K562 (cell line): ENCODE results near the gene SLC41A3. TPM values are rescaled to one million over a fixed set of nuclear protein-coding genes. Genes with fewer than 3 reads are reported as not detected.

Source experiments
- ATAC-seq: fragments of 200-7000 bp; cut with Tn5 transposase; 3 replicates; pipeline ENCODE4 v1.9.1; 2020; ENCODE audit warnings: moderate library complexity
- BruUV-seq: library from RNA; stranded (reverse); fragments of 400-500 nt; replicated peaks from 2 replicates; lab custom pipeline; 2021; lab: Mats Ljungman, UMichigan
- CTCF ChIA-PET: fragments of 300-600 bp; formaldehyde crosslinking; extraction: SDS; loops from one replicate; lab custom pipeline; 2021; ENCODE audit warnings: low intra/inter-chr PET ratio; lab: Yijun Ruan, JAX
- POLR2A ChIA-PET: fragments of 300-600, 350-650 bp; sonication (Branson Sonifier 250); formaldehyde crosslinking; extraction: SDS; loops from one replicate; lab custom pipeline; 2021; ENCODE audit warnings: antibody characterized with exemption, inconsistent platforms; lab: Yijun Ruan, JAX
- DNase-seq, 4 experiments: peaks; one replicate each; pipeline versions ENCODE4 v3.0.0 to v3.0.0-alpha.2; 2011 to 2018; ENCODE audit warnings: low spot score in 3 of 4, mixed read lengths in 3 of 4; ENCODE audit errors: extremely low read depth in 1 of 4
- FAIRE-seq: peaks from 2 replicates; lab custom pipeline; 2011; peaks lifted over from hg19 to GRCh38; lab: Jason Lieb, UNC
- H2AFZ ChIP-seq: 2 replicates; pipeline ENCODE4 v1.6.0; 2011; ENCODE audit warnings: low read depth, low read length, control low read depth, inconsistent platforms
- H3K27ac ChIP-seq: fragments of 200-600 bp; 3 replicates; pipeline ENCODE4 v1.8.0; 2011; ENCODE audit warnings: low read depth, mild to moderate bottlenecking, control low read depth, inconsistent platforms, low read length, moderate library complexity, mixed read lengths; ENCODE audit errors: extremely low read depth
- H3K27me3 ChIP-seq, 2 experiments: fragments of 300-600 bp in 1 of 2; 2 replicates in 1 of 2; 3 replicates in 1 of 2; pipeline versions ENCODE4 v1.6.0 to v1.8.0; 2011; ENCODE audit warnings: inconsistent platforms in 2 of 2, low read length in 2 of 2, mild to moderate bottlenecking in 1 of 2, mixed read lengths in 1 of 2, moderate library complexity in 1 of 2; ENCODE audit not compliant: control insufficient read depth in 2 of 2, insufficient read depth in 2 of 2
- H3K36me3 ChIP-seq: fragments of 300-600 bp; 3 replicates; pipeline ENCODE4 v1.8.0; 2011; ENCODE audit warnings: mild to moderate bottlenecking, low read length, inconsistent platforms; ENCODE audit not compliant: control insufficient read depth, insufficient read depth
- H3K4me1 ChIP-seq, 2 experiments: fragments of 200-600 bp in 1 of 2; replicated peaks in 1 of 2; 2 replicates in 1 of 2; 3 replicates in 1 of 2; pipeline versions ENCODE4 v1.5.1 to v1.8.0; 2011; ENCODE audit warnings: inconsistent platforms in 2 of 2, low read length in 2 of 2, mild to moderate bottlenecking in 1 of 2, mixed read lengths in 1 of 2, moderate library complexity in 1 of 2; ENCODE audit not compliant: control insufficient read depth in 2 of 2, insufficient read depth in 2 of 2
- H3K4me2 ChIP-seq: 2 replicates; pipeline ENCODE4 v1.6.1; 2011; ENCODE audit warnings: low read length, control low read depth, inconsistent platforms, mixed read lengths; ENCODE audit not compliant: insufficient read depth
- H3K4me3 ChIP-seq: fragments of 200-600 bp; sonication (generic), shearing (Covaris generic); 2 replicates; pipeline ENCODE4 v1.5.1; 2016; ENCODE audit warnings: control low read depth, inconsistent platforms
- H3K79me2 ChIP-seq: fragments of 200-600 bp; 3 replicates; pipeline ENCODE4 v1.8.0; 2011; ENCODE audit warnings: low read length, inconsistent platforms; ENCODE audit not compliant: control insufficient read depth, insufficient read depth
- H3K9ac ChIP-seq, 2 experiments: 2 replicates each; pipeline versions ENCODE4 v1.6.0 to v1.6.1; 2011; ENCODE audit warnings: low read depth in 2 of 2, low read length in 2 of 2, control low read depth in 1 of 2, inconsistent platforms in 1 of 2, mild to moderate bottlenecking in 1 of 2, mixed read lengths in 1 of 2; ENCODE audit not compliant: insufficient read depth in 1 of 2
- H3K9me1 ChIP-seq: one replicate; pipeline ENCODE4 v1.6.0; 2011; ENCODE audit warnings: inconsistent platforms, mild to moderate bottlenecking, low read length, moderate library complexity; ENCODE audit not compliant: control insufficient read depth, insufficient read depth
- H3K9me3 ChIP-seq: replicated peaks from 2 replicates; pipeline ENCODE4 v1.5.1; 2011; ENCODE audit warnings: low read depth, low read length, inconsistent platforms; ENCODE audit not compliant: control insufficient read depth, insufficient read depth
- H4K20me1 ChIP-seq: replicated peaks from 2 replicates; pipeline ENCODE4 v1.6.1; 2011; ENCODE audit warnings: low read length, inconsistent platforms, mixed read lengths; ENCODE audit not compliant: control insufficient read depth, insufficient read depth
- CEBPG ChIP-seq, 3 experiments: fragments of 200-800 bp in 1 of 3; sonication (Bioruptor generic) in 1 of 3; sonication (generic) in 1 of 3; formaldehyde crosslinking in 1 of 3; IDR thresholded peaks in 2 of 3; conservative IDR thresholded peaks in 1 of 3; 2 replicates each; pipeline versions ENCODE4 v1.6.1 to v1.8.0; 2016 to 2022; ENCODE audit warnings: missing compliant biosample characterization in 2 of 3, missing genetic modification characterization in 2 of 3, mild to moderate bottlenecking in 1 of 3, missing genetic modification reagents in 1 of 3
- DIDO1 ChIP-seq: fragments of 450-650 bp; IDR thresholded peaks from 2 replicates; pipeline ENCODE4 v1.6.1; 2016; ENCODE audit warnings: low read depth, missing biosample characterization, missing genetic modification characterization
- E2F4 ChIP-seq: sonication (generic); formaldehyde crosslinking; IDR thresholded peaks from 2 replicates; pipeline ENCODE4 v1.8.0; 2022; ENCODE audit warnings: mild to moderate bottlenecking, low read depth, missing genetic modification reagents
- PHB2 ChIP-seq: fragments of 450-650 bp; IDR thresholded peaks from 2 replicates; pipeline ENCODE4 v1.6.1; 2017; ENCODE audit warnings: low read depth
- RHOXF2B ChIP-seq: fragments of 250-450 bp; sonication (Bioruptor Pico); conservative IDR thresholded peaks from 2 replicates; pipeline ENCODE4 v1.5.1; 2021
- SMAD3 ChIP-seq: fragments of 450-650 bp; formaldehyde crosslinking; conservative IDR thresholded peaks from 2 replicates; pipeline ENCODE4 v1.4.0; 2020; ENCODE audit warnings: mild to moderate bottlenecking
- TRIM28 ChIP-seq: fragments of 450-650 bp; IDR thresholded peaks from 2 replicates; pipeline ENCODE4 v1.6.1; 2017
- ZNF518B ChIP-seq: fragments of 250-450 bp; sonication (Bioruptor Pico); IDR thresholded peaks from 2 replicates; pipeline ENCODE4 v1.5.0; 2021; ENCODE audit warnings: mild to moderate bottlenecking, moderate library complexity
- WGBS: fragments of 100-300 bp; shearing (Covaris generic); methylation state at CpG from one replicate; pipeline ENCODE4 v1.1.6; 2016; ENCODE audit warnings: low coverage, mixed read lengths; ENCODE audit not compliant: insufficient coverage; ENCODE audit errors: missing lambda C conversion rate; 5-methylcytosine and 5-hydroxymethylcytosine counted together
- in situ Hi-C: fragments of 300-500 bp; cut with MboI; formaldehyde crosslinking; loops from 4 replicates; pipeline ENCODE4 v1.15.0; 2018; ENCODE audit warnings: inconsistent platforms, mixed read lengths
- intact Hi-C: fragments of 100-400 bp; cut with micrococcal nuclease; formaldehyde crosslinking; loops from 2 replicates; pipeline ENCODE4 v1.14.2; 2022
- polyA plus RNA-seq, 8 experiments: library from polyadenylated mRNA; depleted of rRNA in 4 of 8; stranded (reverse) in 5 of 8; unstranded in 3 of 8; fragments of >200 nt; fragmentation: Nextera tagmentation in 2 of 8; fragmentation: Illumina TruSeq in 1 of 8; extraction: Ambion mirVana in 2 of 8; extraction: Trizol in 1 of 8; gene quantifications; 2 replicates each; pipeline versions ENCODE4 v1.2.1 to v1.2.3, GENCODE V29; 2011 to 2014; ENCODE audit warnings: inconsistent platforms in 1 of 8, missing spikeins in 1 of 8
- total RNA-seq, 7 experiments: library from RNA; depleted of rRNA in 6 of 7; stranded (reverse); fragments of >200 nt in 6 of 7; fragmentation: Illumina TruSeq in 2 of 7; extraction: Trizol in 2 of 7; gene quantifications; 2 replicates each; pipeline versions ENCODE4 v1.2.1 to v1.2.3, GENCODE V29; 2011 to 2021; ENCODE audit warnings: low replicate concordance in 1 of 7
- TF ChIP-seq, protein P1 (sequence below): sonication (generic); formaldehyde crosslinking; IDR thresholded peaks from 2 replicates; pipeline ENCODE4 v1.8.0; 2023; ENCODE audit warnings: mild to moderate bottlenecking, missing genetic modification reagents
- TF ChIP-seq, protein P2 (sequence below): fragments of 250-450 bp; sonication (Bioruptor Pico); IDR thresholded peaks from 2 replicates; pipeline ENCODE4 v1.5.0; 2021
- TF ChIP-seq, protein P3 (sequence below): sonication (generic); formaldehyde crosslinking; IDR thresholded peaks from 2 replicates; pipeline ENCODE4 v1.8.1; 2022; ENCODE audit warnings: missing genetic modification reagents

The SLC41A3 gene
- total and polyA plus RNA-seq, 9 of the 15 experiments (the other 6 are each of a cell fraction or from before 2014, with no cell fraction given), result 4.1 to 20.7 (median 11.2) TPM

DNA sequence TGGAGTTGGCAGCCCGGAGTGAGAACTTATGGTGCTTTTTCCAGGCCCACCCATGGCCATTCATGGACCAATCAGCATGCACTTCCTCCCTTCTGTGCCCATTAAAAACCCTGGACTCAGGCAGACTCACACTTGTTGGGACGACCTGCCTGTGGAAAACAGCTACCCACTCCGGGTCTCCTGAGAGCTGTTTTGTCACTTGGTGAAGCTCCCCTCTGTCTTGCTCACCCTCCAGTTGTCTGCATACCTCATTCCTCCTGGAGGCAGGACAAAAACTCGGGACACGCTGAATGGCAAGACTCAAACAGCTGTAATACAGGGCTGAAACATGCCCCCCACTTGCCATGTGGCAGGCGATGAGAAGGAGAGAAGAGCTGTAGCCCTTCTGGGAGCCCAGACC is 79.7 kb downstream of the SLC41A3 start:
- FAIRE-seq (no peak), ATAC-seq (no peak), DNase-seq (no peak)
- intact Hi-C loops, result no loop called here
- H2AFZ ChIP-seq, result no peak overlapping the region
- TF ChIP-seq E2F4 (CRISPR knock-in tag) (no peak), CEBPG (CRISPR knock-in tag; IDR thresholded peaks at IDR 0.05) (no peak), CEBPG (tag; conservative IDR thresholded peaks at IDR 0.05 in 1 of 2, IDR thresholded peaks at IDR 0.05 in 1 of 2) (no peak), DIDO1 (tag) (no peak), RHOXF2B (CRISPR knock-in tag) (no peak), PHB2 (no peak), SMAD3 (CRISPR knock-in tag) (no peak), ZNF518B (no peak), TRIM28 (no peak)
- TF ChIP-seq, protein P1, sequence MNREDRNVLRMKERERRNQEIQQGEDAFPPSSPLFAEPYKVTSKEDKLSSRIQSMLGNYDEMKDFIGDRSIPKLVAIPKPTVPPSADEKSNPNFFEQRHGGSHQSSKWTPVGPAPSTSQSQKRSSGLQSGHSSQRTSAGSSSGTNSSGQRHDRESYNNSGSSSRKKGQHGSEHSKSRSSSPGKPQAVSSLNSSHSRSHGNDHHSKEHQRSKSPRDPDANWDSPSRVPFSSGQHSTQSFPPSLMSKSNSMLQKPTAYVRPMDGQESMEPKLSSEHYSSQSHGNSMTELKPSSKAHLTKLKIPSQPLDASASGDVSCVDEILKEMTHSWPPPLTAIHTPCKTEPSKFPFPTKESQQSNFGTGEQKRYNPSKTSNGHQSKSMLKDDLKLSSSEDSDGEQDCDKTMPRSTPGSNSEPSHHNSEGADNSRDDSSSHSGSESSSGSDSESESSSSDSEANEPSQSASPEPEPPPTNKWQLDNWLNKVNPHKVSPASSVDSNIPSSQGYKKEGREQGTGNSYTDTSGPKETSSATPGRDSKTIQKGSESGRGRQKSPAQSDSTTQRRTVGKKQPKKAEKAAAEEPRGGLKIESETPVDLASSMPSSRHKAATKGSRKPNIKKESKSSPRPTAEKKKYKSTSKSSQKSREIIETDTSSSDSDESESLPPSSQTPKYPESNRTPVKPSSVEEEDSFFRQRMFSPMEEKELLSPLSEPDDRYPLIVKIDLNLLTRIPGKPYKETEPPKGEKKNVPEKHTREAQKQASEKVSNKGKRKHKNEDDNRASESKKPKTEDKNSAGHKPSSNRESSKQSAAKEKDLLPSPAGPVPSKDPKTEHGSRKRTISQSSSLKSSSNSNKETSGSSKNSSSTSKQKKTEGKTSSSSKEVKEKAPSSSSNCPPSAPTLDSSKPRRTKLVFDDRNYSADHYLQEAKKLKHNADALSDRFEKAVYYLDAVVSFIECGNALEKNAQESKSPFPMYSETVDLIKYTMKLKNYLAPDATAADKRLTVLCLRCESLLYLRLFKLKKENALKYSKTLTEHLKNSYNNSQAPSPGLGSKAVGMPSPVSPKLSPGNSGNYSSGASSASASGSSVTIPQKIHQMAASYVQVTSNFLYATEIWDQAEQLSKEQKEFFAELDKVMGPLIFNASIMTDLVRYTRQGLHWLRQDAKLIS (CRISPR knock-in tag), result no peak
- TF ChIP-seq, protein P2, sequence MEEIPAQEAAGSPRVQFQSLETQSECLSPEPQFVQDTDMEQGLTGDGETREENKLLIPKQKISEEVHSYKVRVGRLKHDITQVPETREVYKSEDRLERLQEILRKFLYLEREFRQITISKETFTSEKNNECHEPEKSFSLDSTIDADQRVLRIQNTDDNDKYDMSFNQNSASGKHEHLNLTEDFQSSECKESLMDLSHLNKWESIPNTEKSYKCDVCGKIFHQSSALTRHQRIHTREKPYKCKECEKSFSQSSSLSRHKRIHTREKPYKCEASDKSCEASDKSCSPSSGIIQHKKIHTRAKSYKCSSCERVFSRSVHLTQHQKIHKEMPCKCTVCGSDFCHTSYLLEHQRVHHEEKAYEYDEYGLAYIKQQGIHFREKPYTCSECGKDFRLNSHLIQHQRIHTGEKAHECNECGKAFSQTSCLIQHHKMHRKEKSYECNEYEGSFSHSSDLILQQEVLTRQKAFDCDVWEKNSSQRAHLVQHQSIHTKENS (CRISPR knock-in tag), result no peak
- TF ChIP-seq, protein P3, sequence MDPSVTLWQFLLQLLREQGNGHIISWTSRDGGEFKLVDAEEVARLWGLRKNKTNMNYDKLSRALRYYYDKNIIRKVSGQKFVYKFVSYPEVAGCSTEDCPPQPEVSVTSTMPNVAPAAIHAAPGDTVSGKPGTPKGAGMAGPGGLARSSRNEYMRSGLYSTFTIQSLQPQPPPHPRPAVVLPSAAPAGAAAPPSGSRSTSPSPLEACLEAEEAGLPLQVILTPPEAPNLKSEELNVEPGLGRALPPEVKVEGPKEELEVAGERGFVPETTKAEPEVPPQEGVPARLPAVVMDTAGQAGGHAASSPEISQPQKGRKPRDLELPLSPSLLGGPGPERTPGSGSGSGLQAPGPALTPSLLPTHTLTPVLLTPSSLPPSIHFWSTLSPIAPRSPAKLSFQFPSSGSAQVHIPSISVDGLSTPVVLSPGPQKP, result no peak
- no peaks in the 10 kb centered on the region for H3K27me3 ChIP-seq
- H3K9ac ChIP-seq, result no peak overlapping the region
- ChIA-PET POLR2A (interaction anchor here (1.1 kb wide), 1 partner anchor 75 kb away, joined by 3 read pairs; no protein-coding TSS in a partner anchor), CTCF (no interaction called here)
- no peaks in the 10 kb centered on the region for H3K79me2 ChIP-seq
- no peaks in the 10 kb centered on the region for H3K9me1 ChIP-seq
- no peaks in the 10 kb centered on the region for H3K9me3 ChIP-seq
- no peak overlapping the region for H3K27ac ChIP-seq
- BruUV-seq, result no TSS peak
- no peaks in the 10 kb centered on the region; a peak in 1 of 5 replicates for H3K4me1 ChIP-seq
- no peak overlapping the region for H3K4me3 ChIP-seq
- no peak overlapping the region for H3K4me2 ChIP-seq
- in situ Hi-C loops, result no loop called here
- no peaks in the 10 kb centered on the region for H4K20me1 ChIP-seq
- peaks cover 2% of the 10 kb centered on the region; the same call in 1 of the 3 replicates for H3K36me3 ChIP-seq
- WGBS, result 0% methylated on average over 5 of the region's 6 CpGs
